ENCODE results near the gene FGD2.

Gene FGD2

DNA sequence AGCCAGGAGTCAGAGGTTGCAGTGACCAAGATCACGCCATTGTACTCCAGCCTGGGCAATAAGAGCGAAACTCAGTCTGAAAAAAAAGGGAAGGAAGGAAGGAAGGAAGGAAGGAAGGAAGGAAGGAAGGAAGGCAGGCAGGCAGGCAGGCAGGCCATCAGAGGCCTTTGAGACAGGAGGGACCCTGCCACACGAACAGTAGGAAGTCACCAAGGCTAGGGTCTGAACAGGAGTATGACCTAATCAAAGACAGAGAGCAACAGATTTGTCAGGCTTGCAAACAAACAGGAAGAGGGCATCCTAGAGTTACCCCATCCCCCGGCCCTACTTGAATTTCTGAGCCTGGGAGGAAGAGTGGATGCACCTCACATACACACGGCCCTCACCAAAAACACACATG lies 67.1 kb downstream of the FGD2 start:
- no peak for FAIRE-seq
- DNase-seq (ENCODE audit: insufficient read length), result no peak
- no peak for TF ChIP-seq POLR2AphosphoS5 (IDR thresholded peaks at IDR 0.05; ENCODE audit: low read depth, low read length)
- TF ChIP-seq TAF1 (IDR thresholded peaks at IDR 0.05; ENCODE audit: borderline replicate concordance, low read depth, low read length), result no peak
- TF ChIP-seq POLR2A (IDR thresholded peaks at IDR 0.05; ENCODE audit: low read depth, low read length), result no peak

DNA sequence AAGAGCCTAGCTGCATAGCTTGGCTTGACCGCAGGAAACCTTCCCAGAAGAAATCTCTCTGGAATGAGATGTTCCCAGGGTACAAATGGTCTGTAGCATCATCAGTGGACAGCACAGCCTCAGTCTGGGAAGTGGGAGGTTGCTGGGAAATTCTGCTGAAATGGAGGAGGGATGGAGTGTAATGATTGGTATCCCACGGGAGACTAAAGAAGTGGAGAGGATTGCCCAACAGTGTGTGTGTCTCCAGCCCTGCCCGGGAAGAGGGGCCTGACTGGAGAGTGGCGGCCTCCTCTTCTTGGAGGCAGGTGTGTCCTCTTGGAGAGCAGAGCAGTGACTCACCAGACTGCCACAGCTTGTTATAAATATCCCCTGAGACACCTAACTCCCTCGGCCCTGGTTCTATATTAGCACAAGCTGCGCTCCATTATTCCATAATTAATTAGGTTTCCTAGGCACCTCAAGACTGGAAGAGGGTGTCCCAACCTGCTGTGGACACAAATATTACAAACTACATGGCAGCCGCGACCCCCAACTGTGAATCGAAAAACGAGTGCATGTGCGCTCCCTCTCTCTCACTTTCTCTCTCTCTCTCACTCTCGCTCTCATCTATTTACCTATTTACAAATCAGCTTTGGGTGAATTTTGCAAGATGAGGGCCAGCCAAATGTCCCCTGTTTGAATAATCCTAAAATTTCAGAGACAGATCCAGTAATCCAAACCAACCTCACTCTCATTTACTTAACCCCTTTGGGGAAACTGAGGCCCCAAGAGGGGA lies 68.8 kb downstream of the FGD2 start:
- FAIRE-seq, result no peak

DNA sequence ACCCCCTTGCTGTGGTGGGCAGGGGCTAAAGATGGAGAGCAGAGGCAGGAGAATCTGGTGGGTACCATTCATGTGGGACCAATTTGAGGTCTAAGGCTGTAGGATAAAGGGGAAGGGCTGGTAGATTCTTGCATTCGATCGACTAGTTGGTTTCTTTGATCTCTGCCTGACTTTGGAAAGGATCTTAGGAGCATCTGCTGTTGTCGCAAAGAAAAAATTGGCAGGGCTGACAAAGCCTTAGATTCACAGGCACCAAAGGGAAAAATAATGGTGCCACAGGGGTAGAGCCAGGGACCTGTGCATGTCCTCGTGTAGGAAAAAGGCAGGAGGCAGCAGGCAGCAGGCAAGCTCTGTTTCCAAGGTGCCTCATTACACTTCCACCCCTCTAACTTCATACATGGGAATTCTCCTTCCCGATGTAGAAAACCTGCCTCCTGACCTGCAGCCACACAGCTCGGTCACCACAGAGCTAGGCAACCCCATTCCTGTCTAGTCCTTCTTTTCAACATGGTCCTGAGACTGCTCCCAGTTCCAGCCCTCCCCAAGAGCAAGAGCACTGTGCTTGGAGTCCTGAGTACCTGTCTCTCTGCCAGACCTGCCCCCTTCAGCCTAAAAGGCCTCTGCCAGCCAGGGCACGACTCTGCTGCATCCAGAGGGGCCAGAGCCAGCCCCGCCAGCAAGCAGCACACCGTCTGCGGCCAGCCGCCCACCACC lies 71.9 kb downstream of the FGD2 start:
- TF ChIP-seq POLR2AphosphoS5 (IDR thresholded peaks at IDR 0.05; ENCODE audit: low read depth, low read length) (no peak), POLR2A (IDR thresholded peaks at IDR 0.05; ENCODE audit: low read depth, low read length) (no peak), TAF1 (IDR thresholded peaks at IDR 0.05; ENCODE audit: borderline replicate concordance, low read depth, low read length) (no peak)
- no peak for FAIRE-seq
- no peak for DNase-seq (ENCODE audit: insufficient read length)

More for the DNA sequence above, 68.8 kb downstream of the FGD2 start:
- TF ChIP-seq POLR2AphosphoS5 (IDR thresholded peaks at IDR 0.05; ENCODE audit: low read depth, low read length) (no peak), POLR2A (IDR thresholded peaks at IDR 0.05; ENCODE audit: low read depth, low read length) (no peak), TAF1 (IDR thresholded peaks at IDR 0.05; ENCODE audit: borderline replicate concordance, low read depth, low read length) (no peak)
- no peak for DNase-seq (ENCODE audit: insufficient read length)

DNA sequence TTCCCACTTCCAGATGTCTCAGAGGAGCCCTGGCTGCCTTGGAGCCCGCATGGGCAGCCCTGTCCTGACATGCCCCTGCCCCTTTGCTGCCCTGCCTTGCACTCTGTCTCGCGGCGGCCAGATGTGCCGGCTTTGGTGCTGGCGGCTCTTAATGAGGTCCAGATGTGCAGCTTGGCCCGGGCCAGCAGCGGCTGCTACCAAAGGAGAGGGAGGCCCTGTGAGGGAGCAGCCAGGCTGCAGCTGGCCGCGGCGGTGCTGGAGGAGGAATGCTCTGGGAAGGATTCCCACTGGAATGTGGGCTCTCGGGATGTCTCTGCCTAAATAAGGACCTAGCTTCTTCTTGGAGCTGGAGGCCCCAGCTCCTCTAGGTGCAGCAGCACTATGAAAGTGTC lies 72.4 kb downstream of the FGD2 start:
- TF ChIP-seq POLR2A (IDR thresholded peaks at IDR 0.05; ENCODE audit: low read depth, low read length) (no peak), POLR2AphosphoS5 (IDR thresholded peaks at IDR 0.05; ENCODE audit: low read depth, low read length) (no peak), TAF1 (IDR thresholded peaks at IDR 0.05; ENCODE audit: borderline replicate concordance, low read depth, low read length) (no peak)
- FAIRE-seq (no peak), DNase-seq (ENCODE audit: insufficient read length) (no peak)
